Fibroblast of the conjunctiva (primary cell): ENCODE data around the gene LMLN.
"Not testable (repeated sequence)": the region's sequence is repeated elsewhere in the genome, so short reads cannot be mapped to it uniquely, and the experiment has no call there.

Experiments
- DNase-seq: peaks from one replicate; pipeline ENCODE4 v3.0.0-alpha.2; 2010; ENCODE audit warnings: low read depth

Gene LMLN

DNA sequence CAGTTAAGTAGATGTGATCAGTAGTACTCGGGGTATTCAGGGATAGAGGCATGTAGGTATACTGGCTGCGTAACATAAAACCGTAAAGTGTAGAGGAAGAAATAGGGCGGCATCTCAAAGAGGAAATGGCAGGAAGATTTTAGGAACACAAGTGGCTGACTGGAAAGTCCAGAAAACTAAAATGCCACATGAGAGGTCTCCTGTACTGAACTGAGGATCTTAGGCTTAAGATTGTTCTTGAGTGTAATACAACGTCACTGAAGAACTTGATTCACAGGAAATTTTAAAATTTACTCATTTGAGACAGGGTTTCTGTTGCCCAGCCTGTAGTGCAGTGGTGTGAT is 2.3 kb upstream of the LMLN start:
- DNase-seq, result no peak

DNA sequence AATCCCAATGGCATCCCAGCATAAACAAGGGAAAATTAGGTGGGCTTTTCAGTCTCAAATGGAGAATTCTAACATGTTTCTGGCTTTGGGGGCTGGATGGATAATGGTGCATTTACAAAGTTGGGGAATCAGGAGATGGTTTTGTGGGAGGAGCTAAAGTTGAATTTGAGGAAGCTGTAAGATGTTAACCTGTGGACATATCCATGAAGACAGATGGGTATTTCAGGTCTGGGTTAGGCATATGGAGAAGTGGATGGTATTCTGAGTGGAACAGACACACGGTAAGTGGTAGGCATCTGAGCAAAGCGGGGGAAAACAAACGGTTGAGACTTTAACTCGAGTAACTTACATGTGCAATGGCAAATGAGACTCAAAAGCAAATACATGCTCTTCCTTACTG is 1.7 kb upstream of the LMLN start:
- no peak for DNase-seq

DNA sequence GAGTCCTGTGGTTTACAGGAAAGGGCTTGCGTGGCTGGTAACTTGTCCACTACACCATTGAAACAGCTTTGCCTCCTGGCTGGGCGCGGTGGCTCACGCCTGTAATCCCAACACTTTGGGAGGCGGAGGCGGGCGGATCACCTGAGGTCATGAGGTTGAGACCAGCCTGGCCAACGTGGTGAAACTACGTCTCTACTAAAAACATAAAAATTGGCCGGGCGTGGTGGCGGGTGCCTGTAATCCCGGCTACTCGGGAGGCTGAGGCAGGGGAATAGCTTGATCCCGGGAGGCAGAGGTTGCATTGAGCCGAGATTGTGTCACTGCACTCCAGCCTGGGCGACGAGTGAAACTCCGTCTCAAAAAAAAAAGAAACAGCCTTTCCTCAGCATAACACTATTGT is 1.2 kb upstream of the LMLN start:
- DNase-seq, result not testable (repeated sequence)

DNA sequence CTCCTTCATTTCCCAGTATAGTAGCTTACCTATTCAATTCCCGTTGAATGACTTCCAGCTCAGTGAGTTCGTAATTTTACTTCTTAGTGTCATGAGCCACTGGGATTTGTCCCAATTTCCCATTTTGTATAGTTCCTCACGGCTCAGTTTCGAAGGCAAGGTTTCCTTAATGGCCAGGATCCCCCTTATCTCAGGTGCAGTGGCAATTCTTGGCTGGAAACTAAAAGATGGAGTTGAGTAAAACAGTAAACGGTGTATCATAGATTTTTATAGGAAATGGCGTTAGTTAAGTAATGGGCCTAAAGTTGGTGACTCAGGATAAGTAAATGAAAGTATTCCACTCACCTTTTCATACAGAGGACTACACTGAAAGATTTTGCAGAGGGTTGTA is 522 bp upstream of the LMLN start:
- no peak for DNase-seq

DNA sequence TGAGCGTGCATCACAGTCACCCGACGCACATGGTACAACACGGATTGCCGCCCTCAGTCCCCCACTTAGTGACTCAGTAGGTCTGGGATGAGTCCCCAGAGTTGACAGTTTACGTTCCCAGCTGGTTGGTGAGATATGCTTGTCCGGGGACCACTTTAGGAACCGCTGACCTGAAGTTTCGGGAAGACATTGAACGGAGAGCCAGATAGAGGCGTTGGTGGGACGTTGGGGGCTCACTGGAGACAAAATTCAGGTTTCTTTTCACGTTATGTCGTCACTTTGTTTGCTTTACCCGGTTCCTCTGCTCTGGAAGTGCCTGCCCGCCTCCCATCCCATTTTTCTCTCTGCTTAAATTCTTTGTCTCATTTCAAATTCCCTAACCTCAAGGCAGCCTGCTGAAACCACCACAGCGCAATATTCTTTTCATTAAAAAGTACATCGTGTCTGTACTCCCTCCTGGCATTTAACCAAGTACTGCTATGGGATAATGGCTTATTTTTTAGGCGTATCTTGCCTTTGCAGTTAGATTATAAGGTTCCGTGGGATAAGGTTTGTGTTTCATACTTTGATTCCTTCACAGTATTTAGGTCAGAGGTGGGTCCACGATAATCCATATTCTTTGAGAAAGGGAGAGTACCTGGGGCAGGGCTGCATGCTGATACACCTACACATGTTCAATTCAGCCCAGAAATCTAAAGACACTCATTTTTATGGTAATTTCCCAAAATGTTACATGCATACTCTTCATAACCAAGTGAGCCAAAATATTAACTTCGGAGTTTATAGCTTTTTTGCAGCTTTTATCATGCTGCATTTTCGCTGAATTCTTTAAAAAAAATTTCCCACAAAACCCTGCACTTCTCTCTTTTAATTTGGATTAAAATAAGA is 921 bp downstream of the LMLN start:
- no peak for DNase-seq

DNA sequence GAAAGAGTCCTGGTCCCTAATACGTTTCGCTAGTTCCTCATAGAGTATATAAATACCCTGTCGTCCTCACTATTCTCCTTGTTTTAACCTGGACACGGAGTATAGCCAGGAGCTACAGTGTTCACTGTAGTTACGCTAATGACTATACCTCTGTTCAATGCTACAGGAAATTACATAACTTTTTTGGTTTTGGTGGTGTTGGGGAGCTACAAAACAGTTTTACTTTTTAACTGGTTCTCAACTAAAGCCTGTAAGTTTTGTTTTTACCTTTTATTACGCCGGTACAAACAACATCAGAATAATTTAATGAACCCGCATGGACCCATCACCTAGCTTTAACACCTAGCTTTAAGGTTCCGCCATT is 1.5 kb downstream of the LMLN start:
- DNase-seq, result no peak

DNA sequence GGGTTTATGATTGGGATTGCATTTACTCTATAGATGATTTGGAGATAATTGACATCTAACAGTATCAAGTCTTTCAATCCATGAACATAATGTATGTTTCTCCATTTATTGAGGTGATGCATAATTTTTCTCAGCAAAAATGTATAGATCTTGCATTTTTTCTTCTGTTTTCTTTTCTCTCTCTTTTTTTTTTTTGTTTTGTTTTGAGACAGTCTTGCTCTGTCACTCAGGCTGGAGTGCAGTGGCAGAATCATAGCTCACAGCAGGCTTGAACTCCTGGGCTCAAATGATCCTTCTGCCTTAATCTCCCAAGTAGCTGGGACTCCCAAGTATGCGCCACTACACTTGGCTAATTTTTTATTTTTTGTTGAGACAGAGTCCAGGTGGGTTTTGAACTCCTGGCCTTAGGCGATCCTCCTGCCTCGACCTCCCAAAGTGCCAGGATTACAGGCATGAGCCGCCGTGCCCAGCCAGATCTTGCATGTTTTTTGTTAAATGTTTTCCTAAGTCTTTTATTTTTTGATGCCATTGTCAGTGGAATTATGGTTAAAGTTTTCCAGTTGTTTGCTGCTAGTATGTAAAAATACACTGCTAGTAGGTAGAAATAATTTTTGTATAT is 3.1 kb downstream of the LMLN start:
- DNase-seq, result no peak

DNA sequence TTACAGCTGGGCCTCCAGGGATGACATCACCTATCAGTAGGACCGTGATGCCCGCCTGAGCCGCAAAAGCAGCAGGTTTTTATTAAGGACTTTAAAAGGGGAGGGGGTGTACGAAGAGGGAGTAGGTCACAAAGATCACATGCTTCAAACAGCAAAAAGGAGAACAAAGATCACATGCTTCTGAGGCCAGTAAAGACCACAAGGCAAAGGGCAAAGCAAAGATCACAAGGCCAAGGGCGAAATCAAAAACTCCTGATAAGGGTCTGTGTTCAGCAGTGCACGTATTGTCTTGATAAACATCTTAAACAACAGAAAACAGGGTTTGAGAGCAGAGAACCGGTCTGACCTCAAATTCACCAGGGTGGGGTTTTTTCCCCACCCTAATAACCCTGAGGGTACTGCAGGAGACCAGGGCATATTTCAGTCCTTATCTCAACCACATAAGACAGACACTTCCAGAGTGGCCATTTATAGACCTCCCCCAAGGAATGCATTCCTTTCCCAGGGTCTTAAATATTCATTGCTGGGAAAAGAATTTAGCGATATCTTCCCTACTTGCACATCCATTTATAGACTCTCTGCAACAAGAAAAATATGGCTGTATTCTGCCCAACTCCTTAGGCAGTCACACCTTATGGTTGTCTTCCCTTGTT is 7.4 kb downstream of the LMLN start:
- DNase-seq, result not testable (repeated sequence)

DNA sequence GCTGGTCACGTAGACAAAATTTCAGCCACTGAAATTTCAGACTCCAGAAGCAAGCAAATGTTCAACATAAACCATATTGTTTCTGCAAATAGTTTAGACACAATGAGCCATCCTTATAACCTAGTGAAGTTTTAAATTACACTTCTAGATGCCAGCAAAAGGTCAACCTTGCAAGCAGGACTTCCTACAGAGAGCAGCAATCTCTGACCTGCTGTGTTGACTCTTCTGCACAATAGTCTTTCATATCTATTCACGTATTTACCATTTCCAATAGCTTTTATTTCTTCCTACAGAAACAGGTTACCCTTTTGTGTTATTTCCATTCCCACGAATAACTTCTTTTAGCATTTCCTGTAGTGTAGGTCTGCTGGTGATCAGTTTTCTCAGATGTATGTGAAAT is 10.6 kb downstream of the LMLN start:
- DNase-seq, result no peak

DNA sequence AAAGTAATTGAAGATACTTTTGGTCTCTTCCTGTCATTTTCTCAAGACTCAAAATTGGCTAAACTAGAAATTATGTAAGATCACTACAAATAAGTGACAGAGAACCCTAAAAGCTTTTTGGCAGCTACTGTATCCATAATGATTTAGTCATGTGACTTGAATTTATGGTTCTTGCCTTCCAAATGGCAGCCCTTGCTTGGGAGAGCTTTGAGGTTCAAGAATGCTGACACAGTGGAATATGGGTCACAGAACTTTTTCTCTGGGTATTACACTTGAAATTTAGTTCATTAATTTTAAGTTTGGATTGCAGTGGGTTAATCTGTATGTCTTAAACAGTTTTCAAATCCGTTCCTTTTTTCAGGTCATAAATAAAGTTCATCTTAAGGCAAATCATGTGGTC is 14.0 kb downstream of the LMLN start:
- DNase-seq, result no peak

DNA sequence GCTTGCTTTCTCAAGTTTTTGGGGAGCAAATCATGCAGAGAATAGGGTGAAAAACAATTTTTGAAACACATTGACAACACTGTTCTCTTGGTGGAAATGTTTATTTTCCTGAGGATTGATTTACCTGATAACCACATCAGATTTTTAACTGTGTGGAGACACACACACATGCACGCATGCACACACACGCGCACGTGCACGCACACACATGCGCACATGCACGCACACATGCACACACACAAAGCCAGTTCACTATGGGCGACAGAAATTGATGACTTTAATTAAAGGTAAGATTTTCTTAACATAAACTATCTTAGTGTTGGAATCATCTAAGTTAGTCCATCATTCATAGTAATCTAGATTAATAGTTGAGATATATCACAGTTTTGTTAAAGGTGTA is 15.3 kb downstream of the LMLN start:
- DNase-seq, result no peak

DNA sequence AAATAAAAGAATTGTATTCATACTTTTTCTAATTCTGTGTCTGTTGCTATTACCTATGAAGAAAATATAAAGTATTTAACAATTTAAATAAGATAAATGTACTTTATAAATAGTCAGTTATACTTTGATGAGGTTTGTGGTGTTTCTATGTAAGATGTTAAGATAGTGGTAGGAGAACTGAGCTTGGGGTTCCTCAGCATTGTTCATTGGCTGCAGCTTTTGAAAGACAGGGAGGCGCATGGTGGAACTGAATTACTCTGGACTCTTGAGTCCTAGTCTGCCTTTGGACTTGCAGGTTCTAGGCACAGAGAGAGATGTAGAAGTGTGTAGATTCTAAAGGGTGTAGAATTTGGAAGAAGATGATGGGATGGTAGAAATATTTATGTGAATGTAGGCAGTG is 23.1 kb downstream of the LMLN start:
- no peak for DNase-seq

DNA sequence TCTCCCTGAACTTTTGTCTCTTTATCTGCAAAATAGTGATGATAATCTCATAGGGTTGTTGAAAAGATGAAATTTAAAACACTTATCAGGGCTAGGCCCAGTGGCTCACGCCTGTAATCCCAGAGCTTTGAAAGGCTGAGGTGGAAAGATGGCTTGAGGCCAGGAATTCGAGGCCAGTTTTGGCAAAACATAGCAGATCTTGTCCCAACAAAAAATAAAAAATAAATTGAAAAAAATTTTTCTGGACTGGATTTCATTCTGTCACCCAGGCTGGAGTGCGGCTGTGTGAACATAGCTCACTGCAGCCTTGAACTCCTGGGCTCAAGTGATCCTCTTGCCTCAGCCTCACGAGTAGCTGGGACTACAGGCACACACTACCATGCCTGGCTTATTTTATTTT is 29.6 kb downstream of the LMLN start:
- no peak for DNase-seq

DNA sequence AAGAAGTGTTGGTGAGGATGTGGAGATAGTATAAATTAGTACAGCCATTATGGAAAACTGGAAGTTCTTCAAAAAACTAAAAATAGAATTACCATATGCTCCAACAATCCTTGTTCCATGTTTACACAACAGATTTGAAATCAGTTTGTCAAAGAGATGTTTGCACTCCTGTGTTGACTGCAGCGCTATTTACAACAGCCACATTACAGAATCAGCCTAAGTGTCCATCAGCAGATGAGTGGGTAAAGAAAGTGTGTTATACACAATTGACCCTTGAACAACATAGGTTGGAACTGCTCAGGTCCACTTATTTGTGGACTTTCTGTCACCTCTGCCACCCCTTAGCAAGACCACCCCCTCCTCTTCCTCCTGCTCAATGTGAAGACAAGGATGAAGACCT is 34.7 kb downstream of the LMLN start:
- no peak for DNase-seq

DNA sequence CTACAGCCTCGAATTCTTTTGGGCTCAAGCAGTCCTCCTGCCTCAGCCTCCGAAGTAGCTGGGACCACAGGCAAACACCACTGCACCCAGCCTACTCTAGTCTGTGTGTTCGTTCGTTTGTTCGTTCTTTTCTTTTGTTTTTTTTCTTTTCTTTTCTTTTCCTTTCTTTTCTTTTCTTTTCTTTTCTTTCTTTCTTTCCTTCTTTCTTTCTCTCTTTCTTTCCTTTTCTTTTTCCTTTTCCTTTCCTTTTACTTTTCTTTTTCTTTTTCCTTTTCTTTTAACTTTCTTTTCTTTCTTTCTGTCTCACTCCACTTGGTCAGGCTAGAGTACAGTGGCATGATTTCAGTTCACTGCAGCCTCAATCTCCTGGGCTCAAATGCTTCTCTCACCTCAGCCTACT is 36.8 kb downstream of the LMLN start:
- DNase-seq, result no peak

DNA sequence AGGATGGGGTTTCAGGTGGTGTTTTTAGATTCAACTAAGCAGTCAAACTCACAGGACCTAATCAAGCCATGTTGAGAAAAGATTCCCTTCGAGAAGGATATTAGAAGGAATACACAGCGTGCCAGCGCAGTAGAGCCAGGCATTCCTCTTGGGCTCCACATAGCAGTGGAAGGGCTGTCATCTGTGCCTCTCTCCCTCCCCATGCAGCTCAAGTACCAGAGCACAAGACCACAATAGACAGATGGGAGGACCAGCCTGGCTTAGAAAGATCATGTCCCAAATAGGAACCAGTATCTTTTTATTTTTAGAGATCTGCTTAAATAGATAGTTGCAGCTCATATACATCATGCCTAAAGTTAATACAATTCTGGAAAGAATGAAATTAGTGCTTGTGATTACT is 37.9 kb downstream of the LMLN start:
- DNase-seq, result no peak

DNA sequence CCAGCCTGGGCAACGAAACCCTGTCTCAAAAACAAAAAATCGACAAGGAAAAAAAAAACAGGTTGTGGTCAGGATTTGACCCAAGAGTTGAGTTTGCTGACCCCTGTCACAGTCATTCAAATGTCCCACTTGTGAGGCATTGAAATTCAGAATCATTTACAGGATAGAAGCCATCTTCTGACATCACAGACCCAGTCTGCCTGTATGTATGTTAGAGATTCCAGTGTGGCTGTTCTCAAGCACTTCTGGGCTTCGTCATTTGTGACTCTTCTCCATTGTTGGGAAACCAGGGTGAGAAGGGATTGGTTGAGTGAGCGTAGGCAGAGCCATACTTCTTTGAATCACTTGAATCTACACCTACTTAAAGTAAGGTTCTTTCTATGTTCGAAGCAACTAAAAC is 57.1 kb downstream of the LMLN start:
- no peak for DNase-seq

DNA sequence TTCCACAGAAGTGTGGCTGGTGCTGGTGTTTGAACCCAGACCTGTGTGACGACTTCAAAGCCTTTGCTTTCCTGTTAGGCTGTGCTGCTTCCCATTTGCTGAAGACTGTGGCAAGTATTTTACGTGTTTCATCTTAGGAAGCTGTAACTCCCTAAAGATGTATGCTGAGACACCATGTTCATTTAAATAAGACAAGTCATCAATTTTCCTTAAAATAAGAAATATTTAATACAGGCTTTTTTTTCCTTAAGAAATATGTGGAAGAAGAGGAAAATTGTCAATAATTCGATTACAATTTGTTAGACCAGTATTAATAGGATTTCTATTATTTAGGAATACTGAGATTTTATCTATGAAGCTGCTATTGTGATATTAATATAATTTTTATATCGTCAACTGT is 58.4 kb downstream of the LMLN start:
- no peak for DNase-seq

DNA sequence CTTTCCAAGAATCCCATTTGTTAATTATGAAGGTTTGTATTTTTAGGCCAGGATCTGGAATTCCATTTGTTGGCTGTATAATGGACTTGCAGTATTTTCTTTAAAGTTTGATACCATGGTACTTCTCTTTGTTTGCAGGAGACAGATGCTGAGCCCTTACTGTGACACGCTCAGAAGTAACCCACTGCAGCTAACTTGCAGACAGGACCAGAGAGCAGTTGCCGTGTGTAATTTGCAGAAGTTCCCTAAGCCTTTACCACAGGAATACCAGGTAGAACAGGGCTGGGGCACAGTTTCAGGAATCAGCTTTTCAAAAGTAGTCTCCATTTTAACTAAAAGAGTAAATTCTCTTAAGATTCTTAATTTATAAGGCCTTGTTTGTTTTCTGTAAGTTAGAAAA is 59.1 kb downstream of the LMLN start:
- no peak for DNase-seq

DNA sequence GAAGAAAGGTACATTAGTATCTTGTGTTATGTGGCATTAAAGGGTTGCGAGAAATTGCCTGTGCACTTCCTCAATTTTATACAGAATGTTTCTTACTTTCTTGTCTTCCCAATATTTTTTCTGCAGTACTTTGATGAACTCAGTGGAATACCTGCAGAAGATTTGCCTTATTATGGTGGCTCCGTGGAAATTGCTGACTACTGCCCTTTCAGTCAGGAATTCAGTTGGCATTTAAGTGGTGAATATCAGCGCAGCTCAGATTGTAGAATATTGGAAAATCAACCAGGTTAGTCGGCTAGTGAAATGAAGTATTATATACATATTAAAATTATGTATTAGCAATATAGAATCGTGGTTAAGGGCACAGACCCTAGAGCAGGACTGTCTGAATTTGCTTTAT is 61.3 kb downstream of the LMLN start:
- no peak for DNase-seq

DNA sequence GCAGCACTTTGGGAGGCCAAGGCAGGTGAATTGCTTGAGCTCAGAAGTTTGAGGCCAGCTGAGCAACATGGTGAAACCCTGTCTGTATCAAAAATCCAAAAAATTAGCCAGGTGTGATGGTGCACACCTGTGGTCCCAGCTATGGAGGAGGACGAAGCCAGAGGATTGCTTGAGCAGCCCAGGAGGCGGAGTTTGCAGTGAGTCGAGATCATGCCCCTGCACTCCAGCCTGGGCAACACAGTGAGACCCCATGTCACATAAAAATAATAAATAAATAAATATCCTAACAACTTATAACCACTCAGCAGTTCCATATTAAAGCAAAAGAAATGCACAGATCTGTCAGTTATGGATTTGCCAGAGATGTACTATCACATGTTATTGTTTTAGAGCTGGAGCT is 62.6 kb downstream of the LMLN start:
- DNase-seq, result no peak

DNA sequence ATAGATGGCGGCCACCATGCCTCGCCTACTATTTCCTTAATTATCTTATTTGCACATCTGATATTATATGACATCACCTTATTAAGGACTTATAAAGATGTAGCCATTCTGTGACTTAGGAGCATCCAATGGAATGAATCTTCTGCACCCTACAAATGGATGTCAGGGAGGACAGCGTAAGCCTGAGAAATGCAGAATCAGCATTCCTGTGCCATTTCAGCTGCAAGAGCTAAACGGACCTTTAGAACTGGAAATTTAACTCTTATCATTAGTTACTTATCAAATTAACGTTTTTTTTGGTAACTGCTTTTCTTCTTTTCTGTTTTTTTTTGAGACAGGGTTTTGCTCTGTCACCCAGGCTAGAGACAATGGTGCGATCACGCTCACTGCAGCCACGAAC is 65.6 kb downstream of the LMLN start:
- no peak for DNase-seq

DNA sequence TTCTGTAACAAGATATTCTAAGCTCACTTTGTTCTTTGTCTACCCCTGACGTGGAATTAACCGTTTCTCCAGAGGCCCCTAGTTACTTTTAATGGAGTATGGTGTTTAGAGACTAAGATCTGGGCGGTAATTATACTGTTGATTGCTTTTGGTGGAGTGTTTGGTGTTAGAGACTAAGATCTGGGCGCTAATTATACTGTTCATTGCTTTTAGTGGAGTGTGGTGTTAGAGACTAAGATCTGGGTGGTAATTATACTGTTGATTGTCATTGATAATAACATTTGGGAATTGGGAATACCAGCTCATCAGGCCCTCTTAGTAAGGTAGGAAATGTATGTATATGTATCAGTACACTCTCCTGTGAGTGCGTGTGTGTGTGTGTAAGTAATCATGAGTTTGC is 66.6 kb downstream of the LMLN start:
- no peak for DNase-seq
